Smooth muscle cell (in vitro differentiated cells): ENCODE results near the gene OR1J1. TPM values are rescaled to one million over a fixed set of nuclear protein-coding genes. Genes with fewer than 3 reads are reported as not detected.

Experiments used
- DNase-seq: peaks from one replicate; lab custom pipeline; 2025; ENCODE audit not compliant: unreplicated experiment; lab: John Stamatoyannopoulos, UW
- H2AFZ ChIP-seq: fragments of 200-600 bp; sonication (generic); 2 replicates; pipeline ENCODE4 v1.6.0; 2016; ENCODE audit warnings: antibody characterized with exemption, low read depth, mild to moderate bottlenecking
- H3F3A ChIP-seq: fragments of 200-600 bp; sonication (generic); 2 replicates; pipeline ENCODE4 v1.6.0; 2017; ENCODE audit warnings: antibody characterized with exemption, low read depth
- H3K27ac ChIP-seq: fragments of 200-600 bp; sonication (generic); 2 replicates; pipeline ENCODE4 v1.5.1; 2016; ENCODE audit warnings: low read depth, mild to moderate bottlenecking
- H3K27me3 ChIP-seq: fragments of 200-600 bp; sonication (generic); 2 replicates; pipeline ENCODE4 v1.6.1; 2016; ENCODE audit warnings: low read depth, mild to moderate bottlenecking
- H3K36me3 ChIP-seq: fragments of 200-600 bp; sonication (generic); 2 replicates; pipeline ENCODE4 v1.5.1; 2016; ENCODE audit warnings: low read depth
- H3K4me1 ChIP-seq: fragments of 200-600 bp; sonication (generic); 2 replicates; pipeline ENCODE4 v1.5.1; 2016; ENCODE audit warnings: low read depth
- H3K4me2 ChIP-seq: fragments of 200-600 bp; sonication (generic); 2 replicates; pipeline ENCODE4 v1.6.0; 2016; ENCODE audit warnings: mild to moderate bottlenecking
- H3K4me3 ChIP-seq: fragments of 200-600 bp; sonication (generic); 2 replicates; pipeline ENCODE4 v1.5.1; 2016; ENCODE audit warnings: mild to moderate bottlenecking
- H3K79me2 ChIP-seq: fragments of 200-600 bp; sonication (generic); 2 replicates; pipeline ENCODE4 v1.6.0; 2016; ENCODE audit warnings: low read depth, mild to moderate bottlenecking
- H3K9ac ChIP-seq: fragments of 200-600 bp; sonication (generic); 2 replicates; pipeline ENCODE4 v1.6.0; 2016; ENCODE audit warnings: low read depth
- H3K9me3 ChIP-seq: fragments of 200-600 bp; sonication (generic); replicated peaks from 2 replicates; pipeline ENCODE4 v1.5.1; 2016; ENCODE audit warnings: low read depth
- H4K20me1 ChIP-seq: fragments of 200-600 bp; sonication (generic); 2 replicates; pipeline ENCODE4 v1.6.0; 2016; ENCODE audit warnings: low read depth
- CTCF ChIP-seq: fragments of 200-600 bp; sonication (generic); IDR thresholded peaks from 2 replicates; pipeline ENCODE4 v1.5.1; 2017; ENCODE audit warnings: borderline replicate concordance, mild to moderate bottlenecking, antibody characterized with exemption; ENCODE audit not compliant: insufficient read depth, poor library complexity, severe bottlenecking
- WGBS: methylation state at CpG from one replicate; pipeline ENCODE4 v1.1.7; 2016; ENCODE audit warnings: low lambda C conversion rate; 5-methylcytosine and 5-hydroxymethylcytosine counted together
- polyA plus RNA-seq: library from polyadenylated mRNA; unstranded; fragments of >200 nt; fragmentation: Nextera tagmentation; extraction: Ambion mirVana; gene quantifications from 2 replicates; pipeline ENCODE4 v1.2.1, GENCODE V29; 2016
- total RNA-seq: library from RNA; depleted of rRNA; stranded (reverse); fragments of >200 nt; gene quantifications from 2 replicates; pipeline ENCODE4 v1.2.3, GENCODE V29; 2014

OR1J1 gene
- total and polyA plus RNA-seq, 2 experiments from 2014 or later, result not detected

GRCh38 chr9:122518841-122519240 lies 41.1 kb upstream of the OR1J1 start, which contains the start of gene OR1J4:
OR1J4 (plus strand) TSS chr9:122519141; CDS start chr9:122519141, 0 bp downstream.
- H3K36me3 ChIP-seq, result no peaks in the 10 kb centered on the region
- H3F3A ChIP-seq, result no peaks in the 10 kb centered on the region
- no peak within 1 kb of the TSS for H3K4me3 ChIP-seq
- H3K4me1 ChIP-seq, result no peaks in the 10 kb centered on the region
- no peak for DNase-seq
- H3K4me2 ChIP-seq, result no peak within 1 kb of the TSS
- no peak within 1 kb of the TSS for H3K27ac ChIP-seq
- WGBS, result 71% methylated on average over 4 of the region's 4 CpGs
- no peaks in the 10 kb centered on the region for H4K20me1 ChIP-seq
- no peak within 1 kb of the TSS for H3K9ac ChIP-seq
- peaks cover 4% of the 10 kb centered on the region for H3K9me3 ChIP-seq
- H3K27me3 ChIP-seq, result no peaks in the 10 kb centered on the region
- H3K79me2 ChIP-seq, result no peaks in the 10 kb centered on the region
- no peak for TF ChIP-seq CTCF
- H2AFZ ChIP-seq, result no peak within 1 kb of the TSS

- H2AFZ ChIP-seq, result no peak overlapping the region
- no peak for DNase-seq
- no peaks in the 10 kb centered on the region for H3K79me2 ChIP-seq
- H3K4me1 ChIP-seq, result no peaks in the 10 kb centered on the region
- H3K9ac ChIP-seq, result no peak overlapping the region
- H4K20me1 ChIP-seq, result no peaks in the 10 kb centered on the region
- H3F3A ChIP-seq, result no peaks in the 10 kb centered on the region
- WGBS, result 37% methylated on average over 2 of the region's 2 CpGs
- H3K27ac ChIP-seq, result no peak overlapping the region
- H3K36me3 ChIP-seq, result no peaks in the 10 kb centered on the region
- H3K4me3 ChIP-seq, result no peak overlapping the region
- H3K9me3 ChIP-seq, result peaks cover 4% of the 10 kb centered on the region
- no peak for TF ChIP-seq CTCF
- H3K27me3 ChIP-seq, result no peaks in the 10 kb centered on the region
- H3K4me2 ChIP-seq, result no peak overlapping the region
Measured at GRCh38 chr9:122518226-122518625, 40.5 kb upstream of the OR1J1 start.

- no peak within 1 kb of the TSS for H2AFZ ChIP-seq
- H3K27ac ChIP-seq, result no peak within 1 kb of the TSS
- H4K20me1 ChIP-seq, result no peaks in the 10 kb centered on the region
- no peaks in the 10 kb centered on the region for H3K9me3 ChIP-seq
- no peak within 1 kb of the TSS for H3K9ac ChIP-seq
- no peaks in the 10 kb centered on the region for H3K4me1 ChIP-seq
- H3K36me3 ChIP-seq, result no peaks in the 10 kb centered on the region
- no peak for TF ChIP-seq CTCF
- no peaks in the 10 kb centered on the region for H3K27me3 ChIP-seq
- WGBS, result 67% methylated on average over 6 of the region's 6 CpGs
- H3K79me2 ChIP-seq, result no peaks in the 10 kb centered on the region
- H3K4me2 ChIP-seq, result no peak within 1 kb of the TSS
- H3K4me3 ChIP-seq, result no peak within 1 kb of the TSS
- no peak for DNase-seq
- no peaks in the 10 kb centered on the region for H3F3A ChIP-seq
Measured at GRCh38 chr9:122510502-122510901, 32.8 kb upstream of the OR1J1 start, which contains the start of gene OR1J2. OR1J2 (plus strand) TSS chr9:122510802; CDS start chr9:122510802, 0 bp downstream.

- H3K27ac ChIP-seq, result no peak overlapping the region
- H3K4me3 ChIP-seq, result no peak overlapping the region
- no peaks in the 10 kb centered on the region for H3K9me3 ChIP-seq
- H3K4me1 ChIP-seq, result no peaks in the 10 kb centered on the region
- no peaks in the 10 kb centered on the region for H3F3A ChIP-seq
- 47% methylated on average over 2 of the region's 2 CpGs for WGBS
- no peak overlapping the region for H2AFZ ChIP-seq
- no peaks in the 10 kb centered on the region for H3K27me3 ChIP-seq
- no peaks in the 10 kb centered on the region for H3K36me3 ChIP-seq
- H3K9ac ChIP-seq, result no peak overlapping the region
- H3K79me2 ChIP-seq, result no peaks in the 10 kb centered on the region
- no peaks in the 10 kb centered on the region for H4K20me1 ChIP-seq
- no peak overlapping the region for H3K4me2 ChIP-seq
- no peak for TF ChIP-seq CTCF
- DNase-seq, result no peak
Measured at GRCh38 chr9:122506964-122507363, 29.2 kb upstream of the OR1J1 start.
